ENCODE results near the gene PARD3. TPM values are rescaled to one million over a fixed set of nuclear protein-coding genes. Genes with fewer than 3 reads are reported as not detected.

PARD3 gene
- total and polyA plus RNA-seq, 2 experiments from 2014 or later, result 47.2 to 59.7 TPM

- H3K36me3 ChIP-seq (replicated peaks; ENCODE audit: insufficient read depth, low read depth), result no peaks in the 10 kb centered on the region
- H3K9me2 ChIP-seq (replicated peaks; ENCODE audit: insufficient read depth), result no peaks in the 10 kb centered on the region
- H3K79me2 ChIP-seq, result peaks cover 52% of the 10 kb centered on the region
- H3K4me1 ChIP-seq (ENCODE audit: insufficient read depth), result peaks cover 11% of the 10 kb centered on the region
- H3K27me3 ChIP-seq, result no peaks in the 10 kb centered on the region
- H2AFZ ChIP-seq, result no peak overlapping the region
- no peaks in the 10 kb centered on the region for H4K20me1 ChIP-seq (ENCODE audit: insufficient read depth, poor library complexity, severe bottlenecking)
- H3K27ac ChIP-seq, result peak overlapping the region; percentile 72
- H3K4me3 ChIP-seq, result no peak overlapping the region
- 75% methylated on average over 13 of the region's 13 CpGs for WGBS (ENCODE audit: low lambda C conversion rate, missing lambda C conversion rate)
- H3K4me2 ChIP-seq, result peak overlapping the region; percentile 57
- TF ChIP-seq CTCF (IDR thresholded peaks at IDR 0.05; ENCODE audit: poor library complexity) (no peak), EZH2 (IDR thresholded peaks at IDR 0.05; ENCODE audit: borderline replicate concordance) (no peak), EZH2phosphoT487 (IDR thresholded peaks at IDR 0.05; ENCODE audit: low read depth, severe bottlenecking, unreplicated experiment) (no peak)
- H3K9me3 ChIP-seq (ENCODE audit: low read depth), result no peaks in the 10 kb centered on the region
- peak; percentile 39 for DNase-seq (ENCODE audit: low spot score)
Measured at GRCh38 chr10:34539533-34540315, 275.4 kb downstream of the PARD3 start.

DNA sequence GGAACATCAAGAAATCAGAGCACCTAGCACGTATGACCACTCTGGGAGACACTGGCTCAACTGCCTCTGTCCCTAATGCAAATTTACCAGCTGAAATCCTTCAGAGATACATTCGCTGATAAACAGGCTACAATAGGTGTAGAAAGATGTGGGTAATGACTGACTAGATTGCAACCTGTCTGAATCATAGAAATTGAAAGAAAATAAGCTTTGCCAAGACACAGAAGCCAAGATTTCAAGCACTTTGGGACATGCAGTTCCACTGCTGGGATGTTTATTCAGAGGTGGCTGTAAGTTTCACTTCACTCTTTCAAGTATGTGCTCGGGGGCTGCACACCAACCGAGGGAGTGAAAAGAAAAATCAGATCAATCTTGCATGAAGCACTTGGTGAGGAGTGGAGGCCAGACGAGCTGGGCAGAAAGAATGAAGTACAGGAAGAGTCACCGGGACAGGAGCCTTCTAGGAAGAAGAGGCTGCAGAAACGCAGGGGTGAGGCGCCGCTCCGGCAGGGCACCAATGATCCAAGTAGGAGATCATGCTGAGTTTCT is 276.7 kb downstream of the PARD3 start:
- no peaks in the 10 kb centered on the region for H3K36me3 ChIP-seq (replicated peaks; ENCODE audit: insufficient read depth, low read depth)
- H3K4me1 ChIP-seq (ENCODE audit: insufficient read depth), result peaks cover 11% of the 10 kb centered on the region
- peak overlapping the region; percentile 57 for H3K4me2 ChIP-seq
- no peaks in the 10 kb centered on the region for H3K9me3 ChIP-seq (ENCODE audit: low read depth)
- no peak for DNase-seq (ENCODE audit: low spot score)
- 52% methylated on average over 10 of the region's 10 CpGs for WGBS (ENCODE audit: low lambda C conversion rate, missing lambda C conversion rate)
- peak overlapping the region; percentile 72 for H3K27ac ChIP-seq
- no peaks in the 10 kb centered on the region for H4K20me1 ChIP-seq (ENCODE audit: insufficient read depth, poor library complexity, severe bottlenecking)
- no peaks in the 10 kb centered on the region for H3K9me2 ChIP-seq (replicated peaks; ENCODE audit: insufficient read depth)
- no peak overlapping the region for H2AFZ ChIP-seq
- H3K79me2 ChIP-seq, result peaks cover 57% of the 10 kb centered on the region
- no peak for TF ChIP-seq EZH2 (IDR thresholded peaks at IDR 0.05; ENCODE audit: borderline replicate concordance)
- no peak overlapping the region for H3K4me3 ChIP-seq
- H3K27me3 ChIP-seq, result no peaks in the 10 kb centered on the region

- Histone ChIP-seq H3K79me2 (peaks cover 61% of the 10 kb centered on the region), H3K4me1 (ENCODE audit: insufficient read depth) (peaks cover 11% of the 10 kb centered on the region), H3K4me2 (peak overlapping the region; percentile 57), H3K27me3 (no peaks in the 10 kb centered on the region), H3K9me3 (ENCODE audit: low read depth) (no peaks in the 10 kb centered on the region), H2AFZ (no peak overlapping the region), H3K9me2 (replicated peaks; ENCODE audit: insufficient read depth) (no peaks in the 10 kb centered on the region), H3K27ac (peak overlapping the region; percentile 72), H3K4me3 (no peak overlapping the region), H3K36me3 (replicated peaks; ENCODE audit: insufficient read depth, low read depth) (no peaks in the 10 kb centered on the region), H4K20me1 (ENCODE audit: insufficient read depth, poor library complexity, severe bottlenecking) (no peaks in the 10 kb centered on the region)
- WGBS (ENCODE audit: low lambda C conversion rate, missing lambda C conversion rate), result 71% methylated on average over 6 of the region's 6 CpGs
- no peak for DNase-seq (ENCODE audit: low spot score)
- TF ChIP-seq EZH2phosphoT487 (IDR thresholded peaks at IDR 0.05; ENCODE audit: low read depth, severe bottlenecking, unreplicated experiment) (no peak), CTCF (IDR thresholded peaks at IDR 0.05; ENCODE audit: poor library complexity) (no peak), EZH2 (IDR thresholded peaks at IDR 0.05; ENCODE audit: borderline replicate concordance) (no peak)
Measured at GRCh38 chr10:34537629-34538231, 277.4 kb downstream of the PARD3 start.

DNA sequence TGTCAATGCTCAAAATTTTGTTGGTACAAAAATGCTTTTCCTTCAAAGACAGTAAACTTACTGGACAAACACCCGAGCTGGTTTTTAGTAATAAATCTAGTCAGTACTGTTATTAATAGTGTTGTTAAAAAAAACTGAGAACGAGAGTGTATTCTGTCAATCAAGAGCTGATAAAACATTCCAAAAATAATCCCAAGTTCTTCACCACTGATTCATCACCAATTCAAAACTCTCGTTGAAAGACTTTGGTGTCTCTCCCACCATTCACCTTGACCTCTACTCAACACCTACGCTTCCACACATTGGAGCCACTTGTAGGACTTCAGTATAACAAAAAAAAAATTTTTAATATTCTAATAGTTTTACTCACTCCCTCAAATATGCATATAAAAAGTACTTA is 279.2 kb downstream of the PARD3 start:
- no peak overlapping the region for H3K27ac ChIP-seq
- 86% methylated on average over 4 of the region's 4 CpGs for WGBS (ENCODE audit: low lambda C conversion rate, missing lambda C conversion rate)
- peaks cover 61% of the 10 kb centered on the region for H3K79me2 ChIP-seq
- no peaks in the 10 kb centered on the region for H3K9me3 ChIP-seq (ENCODE audit: low read depth)
- no peak overlapping the region for H3K4me2 ChIP-seq
- no peaks in the 10 kb centered on the region for H3K9me2 ChIP-seq (replicated peaks; ENCODE audit: insufficient read depth)
- no peaks in the 10 kb centered on the region for H3K27me3 ChIP-seq
- H2AFZ ChIP-seq, result no peak overlapping the region
- DNase-seq (ENCODE audit: low spot score), result no peak
- H3K36me3 ChIP-seq (replicated peaks; ENCODE audit: insufficient read depth, low read depth), result no peaks in the 10 kb centered on the region
- TF ChIP-seq CTCF (IDR thresholded peaks at IDR 0.05; ENCODE audit: poor library complexity) (no peak), EZH2 (IDR thresholded peaks at IDR 0.05; ENCODE audit: borderline replicate concordance) (no peak), EZH2phosphoT487 (IDR thresholded peaks at IDR 0.05; ENCODE audit: low read depth, severe bottlenecking, unreplicated experiment) (no peak)
- H4K20me1 ChIP-seq (ENCODE audit: insufficient read depth, poor library complexity, severe bottlenecking), result no peaks in the 10 kb centered on the region
- H3K4me1 ChIP-seq (ENCODE audit: insufficient read depth), result peaks cover 11% of the 10 kb centered on the region
- no peak overlapping the region for H3K4me3 ChIP-seq
